RWPE2 (cell line): ENCODE measurements around the gene P2RX1.

Experiments
- ATAC-seq: fragments of 200-7000 bp; cut with Tn5 transposase; 3 replicates; pipeline ENCODE4 v1.9.1; 2021; ENCODE audit warnings: low read depth
- DNase-seq: peaks from one replicate; pipeline ENCODE4 v3.0.0-alpha.2; 2020; ENCODE audit warnings: low spot score
- H3K27ac ChIP-seq: fragments of 450-650 bp; 2 replicates; pipeline ENCODE4 v1.5.1; 2017; ENCODE audit warnings: mild to moderate bottlenecking; ENCODE audit not compliant: poor library complexity, severe bottlenecking
- H3K27me3 ChIP-seq: fragments of 250-450 bp; sonication (Bioruptor Pico); 2 replicates; pipeline ENCODE4 v1.5.1; 2021; ENCODE audit warnings: mild to moderate bottlenecking, moderate library complexity; ENCODE audit not compliant: insufficient read depth, poor library complexity, severe bottlenecking
- H3K36me3 ChIP-seq: fragments of 250-450 bp; sonication (Bioruptor Pico); 2 replicates; pipeline ENCODE4 v1.5.1; 2020; ENCODE audit warnings: low read depth, mild to moderate bottlenecking, moderate library complexity
- H3K4me1 ChIP-seq: fragments of 250-450 bp; sonication (Bioruptor Pico); 2 replicates; pipeline ENCODE4 v1.5.1; 2021; ENCODE audit warnings: mild to moderate bottlenecking, moderate library complexity; ENCODE audit not compliant: insufficient read depth, poor library complexity, severe bottlenecking
- H3K4me3 ChIP-seq: fragments of 250-450 bp; sonication (Bioruptor Pico); 2 replicates; pipeline ENCODE4 v1.5.1; 2021; ENCODE audit warnings: mild to moderate bottlenecking, moderate library complexity; ENCODE audit not compliant: severe bottlenecking
- H3K9me3 ChIP-seq: fragments of 250-450 bp; sonication (Bioruptor Pico); 2 replicates; pipeline ENCODE4 v1.5.1; 2021; ENCODE audit warnings: mild to moderate bottlenecking, moderate library complexity; ENCODE audit not compliant: severe bottlenecking
- CTCF ChIP-seq: fragments of 450-650 bp; IDR thresholded peaks from one replicate; pipeline ENCODE4 v1.5.1; 2017; ENCODE audit warnings: mild to moderate bottlenecking, moderate library complexity; ENCODE audit not compliant: poor library complexity, severe bottlenecking

The P2RX1 gene

GRCh38 chr17:3956983-3957382 is 40.7 kb upstream of the P2RX1 start:
- Histone ChIP-seq H3K27ac (no peak overlapping the region), H3K36me3 (no peaks in the 10 kb centered on the region), H3K9me3 (no peaks in the 10 kb centered on the region), H3K4me3 (no peak overlapping the region), H3K27me3 (peaks cover 3% of the 10 kb centered on the region), H3K4me1 (peaks cover 6% of the 10 kb centered on the region)
- DNase-seq (no peak), ATAC-seq (no peak)
- TF ChIP-seq CTCF = no peak

DNA sequence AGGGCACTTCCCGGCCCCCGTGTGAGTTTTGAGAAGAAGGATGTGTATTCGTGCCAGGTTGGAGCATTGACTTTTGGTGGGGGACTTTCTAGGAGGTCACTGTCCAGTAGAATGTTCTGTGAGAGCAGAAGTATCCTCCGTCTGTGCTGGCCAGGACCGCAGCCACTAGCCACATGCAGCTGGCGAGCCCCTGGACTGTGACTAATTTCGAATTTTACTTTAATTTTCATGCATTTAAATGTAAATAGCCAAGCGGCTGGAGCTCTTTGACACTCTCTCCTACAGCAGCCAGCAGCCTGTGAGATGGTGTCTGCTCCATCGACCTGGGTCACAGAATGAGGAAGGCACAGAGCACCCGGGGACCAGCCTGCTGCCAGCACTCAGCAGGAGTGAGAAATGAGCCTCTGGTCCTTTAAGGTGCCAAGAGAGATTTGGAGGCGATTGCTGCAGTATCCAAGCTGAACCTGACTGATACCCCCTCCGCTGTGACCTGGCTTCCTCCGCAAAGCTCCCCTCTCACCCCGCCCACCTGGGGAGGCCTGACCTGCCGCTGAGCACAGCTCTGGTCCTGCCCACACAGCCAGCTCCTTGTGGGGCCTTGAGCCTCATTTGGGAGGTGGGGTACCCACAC is 40.2 kb upstream of the P2RX1 start:
- H3K9me3 ChIP-seq = no peaks in the 10 kb centered on the region
- no peaks in the 10 kb centered on the region for H3K27me3 ChIP-seq
- no peaks in the 10 kb centered on the region for H3K36me3 ChIP-seq
- H3K27ac ChIP-seq = no peak overlapping the region
- no peak for TF ChIP-seq CTCF
- DNase-seq = no peak
- no peak overlapping the region for H3K4me3 ChIP-seq
- ATAC-seq = no peak
- peaks cover 6% of the 10 kb centered on the region for H3K4me1 ChIP-seq

DNA sequence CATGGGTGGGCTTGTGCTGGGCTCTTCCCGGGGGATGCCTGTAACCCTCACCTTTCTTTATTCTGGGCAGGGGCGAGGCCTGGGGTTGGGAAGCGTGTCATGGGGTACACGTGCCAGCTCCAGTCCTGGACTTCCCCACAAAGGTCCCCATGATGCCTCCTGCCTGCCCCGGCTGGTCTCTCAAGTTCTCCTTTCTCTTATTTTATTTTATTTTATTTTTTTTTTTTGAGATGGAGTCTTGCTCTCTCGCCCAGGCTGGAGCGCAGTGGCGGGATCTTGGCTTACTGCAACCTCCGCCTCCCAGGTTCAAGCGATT is 39.4 kb upstream of the P2RX1 start:
- ATAC-seq = no peak
- H3K27ac ChIP-seq = no peak overlapping the region
- no peaks in the 10 kb centered on the region for H3K9me3 ChIP-seq
- no peak for TF ChIP-seq CTCF
- no peak for DNase-seq
- H3K4me1 ChIP-seq = peaks cover 6% of the 10 kb centered on the region
- no peaks in the 10 kb centered on the region for H3K36me3 ChIP-seq
- no peak overlapping the region for H3K4me3 ChIP-seq
- H3K27me3 ChIP-seq = no peaks in the 10 kb centered on the region

DNA sequence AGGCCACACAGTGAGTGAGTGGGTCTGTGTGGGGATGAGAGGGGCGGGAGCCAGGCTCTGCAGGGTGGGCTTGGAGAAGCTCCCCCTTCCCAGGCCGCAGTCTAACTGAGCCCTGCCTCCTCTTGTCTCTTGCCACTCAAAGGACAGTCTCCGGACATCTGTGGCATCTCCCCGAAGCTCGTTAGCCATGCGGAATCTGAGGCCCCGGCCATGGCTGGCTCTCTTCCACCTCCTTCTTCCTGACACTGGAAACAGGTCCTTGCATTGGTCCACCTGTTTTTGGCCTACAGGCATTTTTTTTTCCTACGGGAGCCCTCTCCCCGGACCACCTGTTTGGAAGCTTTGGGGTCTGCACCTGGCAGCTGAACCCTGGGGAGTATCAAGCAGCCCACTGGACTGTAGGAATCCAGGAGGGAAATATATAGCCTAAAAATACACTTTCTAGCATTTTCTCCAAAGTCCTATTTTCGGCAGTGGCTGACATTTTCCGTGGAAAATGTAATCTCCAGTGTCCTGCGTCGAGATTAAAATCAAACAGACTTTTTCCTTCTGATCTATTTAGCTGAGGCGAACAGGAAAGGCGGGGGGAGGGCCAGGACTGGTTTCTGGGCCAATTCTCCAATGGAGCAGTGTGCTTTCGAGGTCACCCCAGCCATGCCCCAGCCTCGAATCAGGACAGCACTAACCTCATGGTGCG is 38.9 kb upstream of the P2RX1 start:
- H3K4me1 ChIP-seq = peaks cover 6% of the 10 kb centered on the region
- H3K4me3 ChIP-seq = no peak overlapping the region
- no peak for DNase-seq
- TF ChIP-seq CTCF = no peak
- H3K27me3 ChIP-seq = no peaks in the 10 kb centered on the region
- H3K36me3 ChIP-seq = no peaks in the 10 kb centered on the region
- H3K9me3 ChIP-seq = no peaks in the 10 kb centered on the region
- H3K27ac ChIP-seq = no peak overlapping the region
- no peak for ATAC-seq

DNA sequence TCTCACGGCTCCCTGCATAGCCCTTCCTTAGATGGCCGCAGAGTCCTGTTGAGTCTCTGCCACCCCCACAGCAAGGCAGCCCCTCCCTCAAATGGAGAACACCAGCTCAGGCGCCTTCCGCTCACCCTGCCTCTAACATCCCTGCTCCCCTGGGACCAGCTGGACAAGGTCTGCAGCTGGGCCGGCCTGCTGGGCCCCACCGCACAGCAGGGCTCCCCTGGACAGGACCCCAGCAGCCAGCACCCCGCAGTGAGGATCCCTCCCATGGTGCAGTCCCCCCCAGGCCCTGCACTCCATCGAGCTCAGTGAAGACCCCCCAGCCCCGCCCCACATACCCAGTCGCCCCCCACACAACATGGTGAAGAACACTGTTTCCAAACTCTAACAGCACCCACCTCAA is 37.8 kb upstream of the P2RX1 start:
- Histone ChIP-seq H3K9me3 (no peaks in the 10 kb centered on the region), H3K36me3 (no peaks in the 10 kb centered on the region), H3K4me3 (no peak overlapping the region), H3K4me1 (no peaks in the 10 kb centered on the region), H3K27me3 (no peaks in the 10 kb centered on the region), H3K27ac (no peak overlapping the region)
- ATAC-seq (no peak), DNase-seq (no peak)
- no peak for TF ChIP-seq CTCF
